NCI-H2196 (cell line): Measurements from ENCODE around the gene STIM1.

Source experiments
- DNase-seq: peaks from one replicate; lab custom pipeline; 2025; ENCODE audit not compliant: unreplicated experiment; lab: John Stamatoyannopoulos, UW

STIM1 gene

GRCh38 chr11:3830088-3830487 lies 25.4 kb upstream of the STIM1 start:
- DNase-seq = no peak

GRCh38 chr11:3830730-3831129 lies 24.7 kb upstream of the STIM1 start:
- no peak for DNase-seq

GRCh38 chr11:3831378-3832239 lies 23.9 kb upstream of the STIM1 start:
- no peak for DNase-seq

- DNase-seq = no peak
Measured at GRCh38 chr11:3832816-3833215, 22.6 kb upstream of the STIM1 start.

- DNase-seq = no peak
Measured at GRCh38 chr11:3833449-3833848, 22.0 kb upstream of the STIM1 start.

GRCh38 chr11:3834349-3834663 lies 21.2 kb upstream of the STIM1 start:
- no peak for DNase-seq

GRCh38 chr11:3834664-3835461 lies 20.6 kb upstream of the STIM1 start:
- no peak for DNase-seq

GRCh38 chr11:3835751-3836150 lies 19.7 kb upstream of the STIM1 start:
- DNase-seq = no peak

GRCh38 chr11:3836903-3837302 lies 18.6 kb upstream of the STIM1 start:
- DNase-seq = no peak

GRCh38 chr11:3837793-3838192 lies 17.7 kb upstream of the STIM1 start:
- DNase-seq = no peak

GRCh38 chr11:3838504-3838903 lies 17.0 kb upstream of the STIM1 start:
- no peak for DNase-seq

GRCh38 chr11:3840004-3840869 lies 15.2 kb upstream of the STIM1 start:
- DNase-seq = no peak

GRCh38 chr11:3840870-3841425 lies 14.5 kb upstream of the STIM1 start, which contains the start of gene RHOG:
Gene RHOG (minus strand): TSS chr11:3840959. CDS start chr11:3828138, 12,821 bp downstream.
- DNase-seq = peak; percentile 48

- DNase-seq = peak; percentile 85
Measured at GRCh38 chr11:3841426-3842350, 13.8 kb upstream of the STIM1 start.

- no peak for DNase-seq
Measured at GRCh38 chr11:3843326-3843725, 12.1 kb upstream of the STIM1 start.

- no peak for DNase-seq
Measured at GRCh38 chr11:3845246-3845645, 10.2 kb upstream of the STIM1 start.

- no peak for DNase-seq
Measured at GRCh38 chr11:3845670-3846069, 9.8 kb upstream of the STIM1 start.

- DNase-seq = peak; percentile 54
Measured at GRCh38 chr11:3849297-3849874, 6.1 kb upstream of the STIM1 start.

GRCh38 chr11:3853545-3853842 lies 2.0 kb upstream of the STIM1 start:
- DNase-seq = no peak
